Progenitor cell of endocrine pancreas (in vitro differentiated cells): ENCODE measurements around the gene KDM4B. TPM values are rescaled to one million over a fixed set of nuclear protein-coding genes. Genes with fewer than 3 reads are reported as not detected.

ENCODE experiments used
- DNase-seq: peaks from one replicate; pipeline ENCODE4 v3.0.0; 2021; ENCODE audit warnings: low spot score; ENCODE audit not compliant: unreplicated experiment
- H3K27ac Mint-ChIP-seq: 2 replicates; pipeline ENCODE4 v1.8.0; 2021; ENCODE audit warnings: mild to moderate bottlenecking, moderate library complexity, mixed read lengths
- H3K27me3 Mint-ChIP-seq: 2 replicates; pipeline ENCODE4 v1.8.0; 2021; ENCODE audit warnings: mixed read lengths
- H3K36me3 Mint-ChIP-seq: 2 replicates; pipeline ENCODE4 v1.8.0; 2022; ENCODE audit warnings: mixed read lengths; ENCODE audit not compliant: insufficient read depth
- H3K4me1 Mint-ChIP-seq: 2 replicates; pipeline ENCODE4 v1.8.0; 2021; ENCODE audit warnings: low read depth, mixed read lengths
- H3K4me3 Mint-ChIP-seq: 2 replicates; pipeline ENCODE4 v1.8.0; 2021; ENCODE audit warnings: low read depth, mild to moderate bottlenecking, moderate library complexity, mixed read lengths
- H3K9me3 Mint-ChIP-seq: 2 replicates; pipeline ENCODE4 v1.8.0; 2021; ENCODE audit warnings: low read depth, mixed read lengths
- total RNA-seq: library from RNA; stranded (reverse); gene quantifications from 2 replicates; pipeline ENCODE4 v1.2.1, GENCODE V29; 2021
- TF ChIP-seq, protein P1 (sequence below): fragments of 200-600 bp; sonication (generic); IDR thresholded peaks from one replicate; pipeline ENCODE4 v1.5.0; 2021; ENCODE audit warnings: antibody characterized with exemption, mild to moderate bottlenecking; ENCODE audit not compliant: unreplicated experiment

The KDM4B gene
- total RNA-seq, 1 donor from 2014 or later: 59.6 TPM

GRCh38 chr19:5127717-5128116 is 158.8 kb downstream of the KDM4B start:
- TF ChIP-seq, protein P1, sequence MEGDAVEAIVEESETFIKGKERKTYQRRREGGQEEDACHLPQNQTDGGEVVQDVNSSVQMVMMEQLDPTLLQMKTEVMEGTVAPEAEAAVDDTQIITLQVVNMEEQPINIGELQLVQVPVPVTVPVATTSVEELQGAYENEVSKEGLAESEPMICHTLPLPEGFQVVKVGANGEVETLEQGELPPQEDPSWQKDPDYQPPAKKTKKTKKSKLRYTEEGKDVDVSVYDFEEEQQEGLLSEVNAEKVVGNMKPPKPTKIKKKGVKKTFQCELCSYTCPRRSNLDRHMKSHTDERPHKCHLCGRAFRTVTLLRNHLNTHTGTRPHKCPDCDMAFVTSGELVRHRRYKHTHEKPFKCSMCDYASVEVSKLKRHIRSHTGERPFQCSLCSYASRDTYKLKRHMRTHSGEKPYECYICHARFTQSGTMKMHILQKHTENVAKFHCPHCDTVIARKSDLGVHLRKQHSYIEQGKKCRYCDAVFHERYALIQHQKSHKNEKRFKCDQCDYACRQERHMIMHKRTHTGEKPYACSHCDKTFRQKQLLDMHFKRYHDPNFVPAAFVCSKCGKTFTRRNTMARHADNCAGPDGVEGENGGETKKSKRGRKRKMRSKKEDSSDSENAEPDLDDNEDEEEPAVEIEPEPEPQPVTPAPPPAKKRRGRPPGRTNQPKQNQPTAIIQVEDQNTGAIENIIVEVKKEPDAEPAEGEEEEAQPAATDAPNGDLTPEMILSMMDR: no peak
- Mint-ChIP-seq H3K9me3 (no peaks in the 10 kb centered on the region), H3K27ac (peak overlapping the region; percentile 74), H3K4me1 (peaks cover 52% of the 10 kb centered on the region), H3K36me3 (peaks cover 2% of the 10 kb centered on the region), H3K4me3 (no peak overlapping the region), H3K27me3 (no peaks in the 10 kb centered on the region)
- DNase-seq: no peak

GRCh38 chr19:5128251-5128935 is 159.5 kb downstream of the KDM4B start:
- Mint-ChIP-seq H3K4me3 (peak overlapping the region; percentile 26), H3K4me1 (peaks cover 55% of the 10 kb centered on the region), H3K36me3 (peaks cover 2% of the 10 kb centered on the region), H3K27ac (peak overlapping the region; percentile 86), H3K27me3 (no peaks in the 10 kb centered on the region), H3K9me3 (no peaks in the 10 kb centered on the region)
- TF ChIP-seq, protein P1: no peak
- peak; percentile 57 for DNase-seq

DNA sequence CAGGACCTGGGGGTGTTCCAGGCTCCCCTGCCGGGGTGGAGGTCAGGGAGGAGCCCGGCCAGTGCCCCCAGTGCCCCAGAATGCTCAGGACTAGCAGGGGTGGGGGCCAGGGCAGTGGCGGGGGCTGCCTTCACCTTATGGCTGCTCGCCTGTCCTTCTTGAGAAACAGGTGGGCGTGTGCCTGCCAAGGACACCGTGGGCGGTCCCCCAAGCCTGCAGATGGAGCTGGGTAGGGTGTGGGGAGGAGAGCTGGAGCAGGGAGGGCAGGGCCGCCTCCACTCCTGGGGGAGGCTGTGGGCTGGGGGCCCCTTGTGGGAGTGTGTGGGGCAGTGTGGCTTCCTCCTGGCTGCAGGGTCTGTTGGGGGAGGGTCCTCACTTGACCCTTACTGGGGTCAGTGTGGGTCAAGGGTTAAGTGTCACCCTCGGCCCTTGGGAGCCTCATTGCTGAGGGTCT is 160.1 kb downstream of the KDM4B start:
- DNase-seq: peak; percentile 44
- Mint-ChIP-seq H3K27me3 (no peaks in the 10 kb centered on the region), H3K9me3 (no peaks in the 10 kb centered on the region), H3K4me3 (no peak overlapping the region), H3K27ac (peak overlapping the region; percentile 86), H3K4me1 (peaks cover 51% of the 10 kb centered on the region), H3K36me3 (no peaks in the 10 kb centered on the region)
- TF ChIP-seq, protein P1: no peak

GRCh38 chr19:5129691-5130090 is 160.8 kb downstream of the KDM4B start:
- Mint-ChIP-seq H3K27me3 (no peaks in the 10 kb centered on the region), H3K4me3 (no peak overlapping the region), H3K36me3 (peaks cover 3% of the 10 kb centered on the region), H3K4me1 (peaks cover 51% of the 10 kb centered on the region), H3K9me3 (no peaks in the 10 kb centered on the region), H3K27ac (peak overlapping the region; percentile 86)
- no peak for DNase-seq
- TF ChIP-seq, protein P1: no peak

DNA sequence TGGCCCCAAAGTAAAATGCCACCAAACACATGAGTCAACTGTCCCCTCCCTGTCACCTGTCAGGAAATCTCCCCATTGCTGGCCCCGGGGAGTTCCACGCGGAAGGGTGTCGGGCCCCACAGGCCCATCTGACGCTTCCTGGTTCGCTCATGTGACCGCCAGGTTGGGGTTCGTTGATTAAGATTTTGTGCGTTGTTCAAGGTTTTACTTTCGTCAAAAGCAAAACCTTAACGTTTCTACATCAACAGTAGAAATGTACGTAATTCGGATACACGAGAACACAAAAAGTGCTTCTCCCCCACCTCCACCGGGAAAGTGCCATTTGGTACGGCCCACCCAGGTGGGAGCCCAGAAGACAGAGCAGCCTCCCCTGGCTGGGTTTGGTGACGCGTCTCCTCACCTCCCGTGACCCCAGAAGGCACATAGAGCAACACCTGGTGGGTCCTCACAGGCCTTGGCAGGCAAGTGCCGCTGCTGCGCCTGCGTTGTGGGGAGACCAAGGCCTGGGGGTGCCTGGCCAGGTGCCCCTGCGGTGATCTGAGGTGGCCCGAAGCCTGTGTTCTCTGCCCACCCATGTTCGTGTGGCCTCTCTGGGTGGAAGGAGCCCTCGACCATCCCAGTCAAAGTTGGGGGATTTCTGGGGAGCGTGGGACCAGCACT is 161.6 kb downstream of the KDM4B start:
- Mint-ChIP-seq H3K9me3 (no peaks in the 10 kb centered on the region), H3K27ac (peak overlapping the region; percentile 83), H3K4me3 (no peak overlapping the region), H3K27me3 (no peaks in the 10 kb centered on the region), H3K4me1 (peaks cover 48% of the 10 kb centered on the region), H3K36me3 (peaks cover 3% of the 10 kb centered on the region)
- TF ChIP-seq, protein P1: no peak
- no peak for DNase-seq
